Measurements from ENCODE around the gene ZNF264. TPM values are rescaled to one million over a fixed set of nuclear protein-coding genes. Genes with fewer than 3 reads are reported as not detected.
A peak's percentile ranks its signal among the peaks of the same experiment; 100 is the strongest.
"Not testable (repeated sequence)": the region's sequence is repeated elsewhere in the genome, so short reads cannot be mapped to it uniquely, and the experiment has no call there.

Gene ZNF264
- total and polyA plus RNA-seq, 5 donors from 2014 or later, result 12.9 to 35.9 (median 20.0) TPM

GRCh38 chr19:57190301-57190700 lies 999 bp upstream of the ZNF264 start:
- DNase-seq (no peak), ATAC-seq (ENCODE audit: low read depth in 2 of 2) (no peak)
- peaks cover 14 to 32% (median 19%) of the 10 kb centered on the region in 4 donors for H3K4me1 Mint-ChIP-seq
- peaks cover 16 to 28% of the 10 kb centered on the region in 2 experiments for H3K9me3 ChIP-seq (ENCODE audit: control insufficient read depth in 2 of 2, low read length in 2 of 2)
- peaks cover 3 to 34% (median 21%) of the 10 kb centered on the region in 7 donors for H3K9me3 Mint-ChIP-seq
- H3K4me3 ChIP-seq (ENCODE audit: low read depth, low read length), result peak overlapping the region; percentile 66
- peaks cover 24% of the 10 kb centered on the region for H3K36me3 ChIP-seq (ENCODE audit: control insufficient read depth, insufficient read depth, low read length)
- peaks cover 12% of the 10 kb centered on the region for H3K27me3 Mint-ChIP-seq
- H3K4me3 Mint-ChIP-seq, result peak overlapping the region; percentile 92 to 96 (median 93)
- H3K27ac Mint-ChIP-seq, result peak overlapping the region in 2 of 3 donors; percentile 96
- no peaks in the 10 kb centered on the region for H3K27me3 ChIP-seq (ENCODE audit: control insufficient read depth, insufficient read depth, low read length)
- peaks cover 19% of the 10 kb centered on the region for H3K4me1 ChIP-seq (ENCODE audit: control insufficient read depth, insufficient read depth, low read length, poor library complexity, severe bottlenecking)
- H3K36me3 Mint-ChIP-seq, result peaks cover 36% of the 10 kb centered on the region
- H3K27ac ChIP-seq (ENCODE audit: insufficient read depth, low read length, poor library complexity, severe bottlenecking), result no peak overlapping the region

GRCh38 chr19:57192077-57192420 lies 749 bp downstream of the ZNF264 start:
- Mint-ChIP-seq H3K27me3 (peaks cover 12% of the 10 kb centered on the region), H3K4me1 (peaks cover 17 to 36% (median 20%) of the 10 kb centered on the region in 4 donors), H3K9me3 (peaks cover 7 to 38% (median 24%) of the 10 kb centered on the region in 7 donors), H3K36me3 (peaks cover 53% of the 10 kb centered on the region), H3K27ac (peak overlapping the region; percentile 29 to 96 (median 93)), H3K4me3 (peak overlapping the region; percentile 92 to 96 (median 93))
- peaks cover 19% of the 10 kb centered on the region for H3K4me1 ChIP-seq (ENCODE audit: control insufficient read depth, insufficient read depth, low read length, poor library complexity, severe bottlenecking)
- peaks cover 39% of the 10 kb centered on the region for H3K36me3 ChIP-seq (ENCODE audit: control insufficient read depth, insufficient read depth, low read length)
- H3K9me3 ChIP-seq (ENCODE audit: control insufficient read depth in 2 of 2, low read length in 2 of 2), result peaks cover 13 to 37% of the 10 kb centered on the region in 2 experiments
- H3K27me3 ChIP-seq (ENCODE audit: control insufficient read depth, insufficient read depth, low read length), result no peaks in the 10 kb centered on the region
- H3K27ac ChIP-seq (ENCODE audit: insufficient read depth, low read length, poor library complexity, severe bottlenecking), result peak overlapping the region; percentile 72
- ATAC-seq (ENCODE audit: low read depth in 2 of 2) (no peak), DNase-seq (no peak)
- peak overlapping the region; percentile 91 for H3K4me3 ChIP-seq (ENCODE audit: low read depth, low read length)

DNA sequence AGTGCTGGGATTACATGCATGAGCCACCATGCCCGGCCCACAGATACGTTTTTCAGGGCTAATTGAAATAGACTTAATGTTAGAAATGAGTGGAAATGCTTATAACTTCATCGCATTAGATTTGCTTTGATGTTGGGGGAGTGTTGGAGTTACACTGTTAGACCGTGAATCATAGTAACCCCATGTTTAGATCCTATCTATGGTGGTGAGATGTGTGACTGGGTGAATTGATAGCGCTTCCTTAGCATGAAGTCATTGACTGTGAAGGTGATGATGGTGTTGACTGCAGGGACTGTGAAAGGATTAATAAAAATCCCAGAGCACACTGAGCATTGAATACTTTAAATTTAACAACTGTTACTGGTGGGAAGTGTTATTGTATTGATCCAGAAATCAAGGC lies 1.7 kb downstream of the ZNF264 start:
- Mint-ChIP-seq H3K27me3 (peaks cover 6% of the 10 kb centered on the region), H3K4me1 (peaks cover 17 to 38% (median 20%) of the 10 kb centered on the region in 4 donors), H3K9me3 (peaks cover 7 to 38% (median 16%) of the 10 kb centered on the region in 7 donors), H3K36me3 (peaks cover 57% of the 10 kb centered on the region), H3K27ac (peak overlapping the region; percentile 80 to 96 (median 93)), H3K4me3 (peak overlapping the region; percentile 92 to 96 (median 93))
- peaks cover 5 to 35% of the 10 kb centered on the region in 2 experiments for H3K9me3 ChIP-seq (ENCODE audit: control insufficient read depth in 2 of 2, low read length in 2 of 2)
- peak overlapping the region; percentile 91 for H3K4me3 ChIP-seq (ENCODE audit: low read depth, low read length)
- H3K4me1 ChIP-seq (ENCODE audit: control insufficient read depth, insufficient read depth, low read length, poor library complexity, severe bottlenecking), result peaks cover 19% of the 10 kb centered on the region
- H3K27me3 ChIP-seq (ENCODE audit: control insufficient read depth, insufficient read depth, low read length), result no peaks in the 10 kb centered on the region
- DNase-seq, result no peak
- H3K27ac ChIP-seq (ENCODE audit: insufficient read depth, low read length, poor library complexity, severe bottlenecking), result no peak overlapping the region
- peaks cover 39% of the 10 kb centered on the region for H3K36me3 ChIP-seq (ENCODE audit: control insufficient read depth, insufficient read depth, low read length)
- ATAC-seq (ENCODE audit: low read depth in 2 of 2), result no peak

- not testable (repeated sequence) for H3K27ac ChIP-seq (ENCODE audit: insufficient read depth, low read length, poor library complexity, severe bottlenecking); H3K27ac Mint-ChIP-seq; ATAC-seq (ENCODE audit: low read depth in 2 of 2); H3K4me3 ChIP-seq (ENCODE audit: low read depth, low read length); H3K27me3 Mint-ChIP-seq; H3K27me3 ChIP-seq (ENCODE audit: control insufficient read depth, insufficient read depth, low read length); H3K4me1 ChIP-seq (ENCODE audit: control insufficient read depth, insufficient read depth, low read length, poor library complexity, severe bottlenecking); DNase-seq
- Mint-ChIP-seq H3K36me3 (peaks cover 91% of the 10 kb centered on the region), H3K4me3 (peak overlapping the region in 1 of 4 donors; percentile 10), H3K9me3 (peaks cover 0 to 24% (median 18%) of the 10 kb centered on the region in 7 donors), H3K4me1 (peaks cover 10 to 38% (median 19%) of the 10 kb centered on the region in 4 donors)
- Histone ChIP-seq H3K36me3 (ENCODE audit: control insufficient read depth, insufficient read depth, low read length) (peaks cover 56% of the 10 kb centered on the region), H3K9me3 (ENCODE audit: control insufficient read depth in 2 of 2, low read length in 2 of 2) (peaks cover 12 to 33% of the 10 kb centered on the region in 2 experiments)
Measured at GRCh38 chr19:57197874-57198273, 6.6 kb downstream of the ZNF264 start.

GRCh38 chr19:57202160-57202559 lies 10.9 kb downstream of the ZNF264 start:
- no peak for ATAC-seq (ENCODE audit: low read depth in 2 of 2)
- no peak for DNase-seq
- peaks cover 40% of the 10 kb centered on the region for H3K36me3 ChIP-seq (ENCODE audit: control insufficient read depth, insufficient read depth, low read length)

GRCh38 chr19:57210381-57210780 lies 19.1 kb downstream of the ZNF264 start:
- Histone ChIP-seq H3K36me3 (ENCODE audit: control insufficient read depth, insufficient read depth, low read length) (peaks cover 66% of the 10 kb centered on the region), H3K27ac (ENCODE audit: insufficient read depth, low read length, poor library complexity, severe bottlenecking) (no peak overlapping the region), H3K27me3 (ENCODE audit: control insufficient read depth, insufficient read depth, low read length) (no peaks in the 10 kb centered on the region), H3K4me3 (ENCODE audit: low read depth, low read length) (no peak overlapping the region), H3K4me1 (ENCODE audit: control insufficient read depth, insufficient read depth, low read length, poor library complexity, severe bottlenecking) (no peaks in the 10 kb centered on the region), H3K9me3 (ENCODE audit: control insufficient read depth in 2 of 2, low read length in 2 of 2) (peaks cover 61 to 80% of the 10 kb centered on the region in 2 experiments)
- Mint-ChIP-seq H3K27ac (no peak overlapping the region), H3K27me3 (no peaks in the 10 kb centered on the region), H3K9me3 (peaks cover 0 to 48% (median 19%) of the 10 kb centered on the region in 7 donors), H3K4me3 (no peak overlapping the region), H3K4me1 (peaks cover 0 to 4% (median 1%) of the 10 kb centered on the region in 4 donors), H3K36me3 (peaks cover 76% of the 10 kb centered on the region)
- ATAC-seq (ENCODE audit: low read depth in 2 of 2) (no peak), DNase-seq (no peak)

More at GRCh38 chr19:57202160-57202559, 10.9 kb downstream of the ZNF264 start:
- no peaks in the 10 kb centered on the region for H3K27me3 Mint-ChIP-seq
- H3K9me3 ChIP-seq (ENCODE audit: control insufficient read depth in 2 of 2, low read length in 2 of 2), result peaks cover 24 to 54% of the 10 kb centered on the region in 2 experiments
- H3K27ac ChIP-seq (ENCODE audit: insufficient read depth, low read length, poor library complexity, severe bottlenecking), result no peak overlapping the region
- peaks cover 0 to 54% (median 8%) of the 10 kb centered on the region in 7 donors for H3K9me3 Mint-ChIP-seq
- H3K27me3 ChIP-seq (ENCODE audit: control insufficient read depth, insufficient read depth, low read length), result no peaks in the 10 kb centered on the region
- H3K36me3 Mint-ChIP-seq, result peaks cover 78% of the 10 kb centered on the region
- peak overlapping the region in 1 of 4 donors; percentile 46 for H3K4me3 Mint-ChIP-seq
- peaks cover 0 to 29% (median 11%) of the 10 kb centered on the region in 4 donors for H3K4me1 Mint-ChIP-seq
- no peaks in the 10 kb centered on the region for H3K4me1 ChIP-seq (ENCODE audit: control insufficient read depth, insufficient read depth, low read length, poor library complexity, severe bottlenecking)
- H3K27ac Mint-ChIP-seq, result no peak overlapping the region
- no peak overlapping the region for H3K4me3 ChIP-seq (ENCODE audit: low read depth, low read length)

DNA sequence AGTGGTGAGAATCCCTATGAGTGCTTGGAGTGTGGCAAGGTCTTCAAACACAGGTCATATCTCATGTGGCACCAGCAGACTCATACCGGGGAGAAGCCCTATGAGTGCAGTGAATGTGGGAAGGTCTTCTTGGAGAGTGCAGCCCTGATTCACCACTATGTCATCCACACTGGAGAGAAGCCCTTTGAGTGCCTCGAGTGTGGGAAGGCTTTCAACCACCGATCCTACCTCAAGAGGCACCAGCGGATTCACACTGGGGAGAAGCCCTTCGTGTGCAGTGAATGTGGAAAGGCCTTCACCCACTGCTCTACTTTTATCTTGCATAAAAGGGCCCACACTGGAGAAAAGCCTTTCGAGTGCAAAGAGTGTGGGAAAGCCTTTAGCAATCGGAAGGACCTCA lies 20.8 kb downstream of the ZNF264 start:
- H3K4me3 ChIP-seq (ENCODE audit: low read depth, low read length), result no peak overlapping the region
- Mint-ChIP-seq H3K4me3 (no peak overlapping the region), H3K27me3 (no peaks in the 10 kb centered on the region), H3K4me1 (peaks cover 0 to 4% (median 3%) of the 10 kb centered on the region in 4 donors), H3K36me3 (peaks cover 75% of the 10 kb centered on the region), H3K27ac (no peak overlapping the region), H3K9me3 (peaks cover 0 to 43% (median 16%) of the 10 kb centered on the region in 7 donors)
- peaks cover 65 to 76% of the 10 kb centered on the region in 2 experiments for H3K9me3 ChIP-seq (ENCODE audit: control insufficient read depth in 2 of 2, low read length in 2 of 2)
- no peak for DNase-seq
- no peak overlapping the region for H3K27ac ChIP-seq (ENCODE audit: insufficient read depth, low read length, poor library complexity, severe bottlenecking)
- H3K27me3 ChIP-seq (ENCODE audit: control insufficient read depth, insufficient read depth, low read length), result no peaks in the 10 kb centered on the region
- no peaks in the 10 kb centered on the region for H3K4me1 ChIP-seq (ENCODE audit: control insufficient read depth, insufficient read depth, low read length, poor library complexity, severe bottlenecking)
- H3K36me3 ChIP-seq (ENCODE audit: control insufficient read depth, insufficient read depth, low read length), result peaks cover 62% of the 10 kb centered on the region
- no peak for ATAC-seq (ENCODE audit: low read depth in 2 of 2)

DNA sequence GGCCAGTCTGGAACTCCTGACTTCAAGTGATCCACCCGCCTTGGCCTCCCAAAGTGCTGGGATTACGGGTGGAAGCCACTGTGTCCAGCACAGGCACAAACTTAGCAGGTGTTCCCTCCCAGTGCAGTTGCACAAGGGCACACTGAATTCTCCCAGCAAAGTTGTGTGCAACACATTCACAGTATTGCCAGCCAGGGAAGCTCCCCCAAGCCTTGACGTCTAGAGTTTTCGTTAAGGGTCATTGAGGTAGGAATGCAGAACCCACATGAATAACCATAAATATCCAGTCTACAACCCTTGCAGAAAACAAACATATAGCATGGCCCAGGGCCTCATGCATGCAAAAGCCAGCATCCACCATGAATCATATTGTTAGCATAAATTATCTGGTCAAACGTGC lies 36.2 kb downstream of the ZNF264 start:
- peaks cover under 1 to 23% (median 9%) of the 10 kb centered on the region in 7 donors for H3K9me3 Mint-ChIP-seq

More for the DNA sequence above, 36.2 kb downstream of the ZNF264 start:
- Histone ChIP-seq H3K27me3 (ENCODE audit: control insufficient read depth, insufficient read depth, low read length) (no peaks in the 10 kb centered on the region), H3K4me1 (ENCODE audit: control insufficient read depth, insufficient read depth, low read length, poor library complexity, severe bottlenecking) (no peaks in the 10 kb centered on the region), H3K27ac (ENCODE audit: insufficient read depth, low read length, poor library complexity, severe bottlenecking) (no peak overlapping the region), H3K36me3 (ENCODE audit: control insufficient read depth, insufficient read depth, low read length) (no peaks in the 10 kb centered on the region), H3K4me3 (ENCODE audit: low read depth, low read length) (no peak overlapping the region), H3K9me3 (ENCODE audit: control insufficient read depth in 2 of 2, low read length in 2 of 2) (peaks cover 5 to 6% of the 10 kb centered on the region in 2 experiments)
- H3K27ac Mint-ChIP-seq, result no peak overlapping the region
- no peak for ATAC-seq (ENCODE audit: low read depth in 2 of 2)
- no peak overlapping the region for H3K4me3 Mint-ChIP-seq
- no peaks in the 10 kb centered on the region for H3K27me3 Mint-ChIP-seq
- peaks cover 7% of the 10 kb centered on the region for H3K36me3 Mint-ChIP-seq
- peaks cover 0 to 2% (median 0%) of the 10 kb centered on the region in 4 donors for H3K4me1 Mint-ChIP-seq
- no peak for DNase-seq
